Endothelial cell of umbilical vein (primary cell): ENCODE results near the gene GPR139. TPM values are rescaled to one million over a fixed set of nuclear protein-coding genes. Genes with fewer than 3 reads are reported as not detected.

Source experiments
- BruUV-seq: library from RNA; stranded (reverse); fragments of 400-500 nt; replicated peaks from 2 replicates; lab custom pipeline; 2021; lab: Mats Ljungman, UMichigan
- CTCF ChIA-PET: fragments of 300-600, 350-600 bp; sonication (Branson Sonifier 250); formaldehyde crosslinking; loops from one replicate; lab custom pipeline; 2021; ENCODE audit warnings: antibody characterized with exemption, inconsistent platforms; lab: Charles Lee
- POLR2A ChIA-PET: fragments of 300-600, 350-600 bp; sonication (Branson Sonifier 250); formaldehyde crosslinking; loops from one replicate; lab custom pipeline; 2021; ENCODE audit warnings: antibody characterized with exemption, inconsistent platforms; lab: Charles Lee
- DNase-seq: peaks from one replicate; pipeline ENCODE4 v3.0.0-alpha.2; 2011; ENCODE audit warnings: low read depth, low spot score
- FAIRE-seq: peaks from 2 replicates; lab custom pipeline; 2011; peaks lifted over from hg19 to GRCh38; lab: Jason Lieb, UNC
- H2AFZ ChIP-seq: 2 replicates; pipeline ENCODE4 v1.6.0; 2012; ENCODE audit warnings: low read depth, low read length, control low read depth, inconsistent platforms
- H3K27ac ChIP-seq: 2 replicates; pipeline ENCODE4 v1.5.1; 2011; ENCODE audit warnings: low read depth, mild to moderate bottlenecking, control low read depth, low read length, moderate library complexity; ENCODE audit not compliant: insufficient read depth
- H3K27me3 ChIP-seq, 2 experiments: 2 replicates each; pipeline versions ENCODE4 v1.6.0 to v1.6.1; 2011; ENCODE audit warnings: low read length in 2 of 2, mixed read lengths in 1 of 2; ENCODE audit not compliant: control insufficient read depth in 2 of 2, insufficient read depth in 2 of 2
- H3K36me3 ChIP-seq, 2 experiments: 2 replicates in 1 of 2; 3 replicates in 1 of 2; pipeline ENCODE4 v1.5.1; 2011; ENCODE audit warnings: low read length in 2 of 2, mild to moderate bottlenecking in 1 of 2, moderate library complexity in 1 of 2; ENCODE audit not compliant: control insufficient read depth in 2 of 2, insufficient read depth in 2 of 2; ENCODE audit errors: extremely low read depth in 1 of 2
- H3K4me1 ChIP-seq: 3 replicates; pipeline ENCODE4 v1.5.1; 2011; ENCODE audit warnings: mild to moderate bottlenecking, low read length; ENCODE audit not compliant: control insufficient read depth, insufficient read depth; ENCODE audit errors: extremely low read depth
- H3K4me2 ChIP-seq: 2 replicates; pipeline ENCODE4 v1.6.1; 2011; ENCODE audit warnings: low read length, control low read depth, mixed read lengths; ENCODE audit not compliant: insufficient read depth
- H3K4me3 ChIP-seq, 3 experiments: fragments of 200-600 bp in 1 of 3; sonication (generic), shearing (Covaris generic) in 1 of 3; replicated peaks in 1 of 3; 2 replicates each; pipeline ENCODE4 v1.5.1; 2011 to 2016; ENCODE audit warnings: control low read depth in 3 of 3, low read length in 3 of 3, mild to moderate bottlenecking in 2 of 3, inconsistent platforms in 1 of 3, low read depth in 1 of 3, moderate library complexity in 1 of 3; ENCODE audit not compliant: insufficient read depth in 1 of 3
- H3K79me2 ChIP-seq: 2 replicates; pipeline ENCODE4 v1.6.0; 2012; ENCODE audit warnings: low read length, inconsistent platforms; ENCODE audit not compliant: control insufficient read depth, insufficient read depth
- H3K9ac ChIP-seq: replicated peaks from 2 replicates; pipeline ENCODE3; 2011; ENCODE audit warnings: low read length, control low read depth; ENCODE audit not compliant: insufficient read depth; ENCODE audit errors: extremely low read depth
- H3K9me1 ChIP-seq: replicated peaks from 3 replicates; pipeline ENCODE4 v1.6.0; 2011; ENCODE audit warnings: mild to moderate bottlenecking, low read length; ENCODE audit not compliant: control insufficient read depth, insufficient read depth; ENCODE audit errors: extremely low read depth
- H3K9me3 ChIP-seq: replicated peaks from 2 replicates; pipeline ENCODE4 v1.5.1; 2012; ENCODE audit warnings: low read length, inconsistent platforms; ENCODE audit not compliant: control insufficient read depth, insufficient read depth
- H4K20me1 ChIP-seq: replicated peaks from 2 replicates; pipeline ENCODE3; 2011; ENCODE audit warnings: mild to moderate bottlenecking, low read length; ENCODE audit not compliant: control insufficient read depth, insufficient read depth; ENCODE audit errors: extremely low read depth
- CTCF ChIP-seq, 2 donors: IDR thresholded peaks; 1 replicate in 1 of 2; 2 replicates in 1 of 2; pipeline ENCODE4 v1.5.1; 2011; ENCODE audit warnings: low read length in 2 of 2, mild to moderate bottlenecking in 2 of 2, moderate library complexity in 2 of 2, control low read depth in 1 of 2, inconsistent platforms in 1 of 2, low read depth in 1 of 2; ENCODE audit not compliant: insufficient read depth in 1 of 2; ENCODE audit errors: extremely low read depth in 1 of 2
- EZH2 ChIP-seq: IDR thresholded peaks from 2 replicates; pipeline ENCODE4 v1.6.1; 2012; ENCODE audit warnings: borderline replicate concordance, low read depth, mild to moderate bottlenecking, moderate library complexity, low read length, inconsistent platforms; ENCODE audit not compliant: severe bottlenecking
- FOS ChIP-seq: IDR thresholded peaks from 2 replicates; pipeline ENCODE4 v1.6.1; 2011; ENCODE audit warnings: mild to moderate bottlenecking, low read length, moderate library complexity, borderline replicate concordance; ENCODE audit not compliant: insufficient read depth
- GATA2 ChIP-seq: IDR thresholded peaks from 2 replicates; pipeline ENCODE4 v1.7.0; 2011; ENCODE audit warnings: low read depth, mild to moderate bottlenecking, moderate library complexity, mixed read lengths, low read length; ENCODE audit not compliant: insufficient read length, insufficient read depth
- JUN ChIP-seq: IDR thresholded peaks from 2 replicates; pipeline ENCODE4 v1.6.1; 2011; ENCODE audit warnings: borderline replicate concordance, low read depth; ENCODE audit not compliant: insufficient read length, insufficient read depth
- MAX ChIP-seq: IDR thresholded peaks from 2 replicates; pipeline ENCODE4 v1.6.1; 2011; ENCODE audit not compliant: insufficient read depth, insufficient read length
- MYC ChIP-seq: IDR thresholded peaks from one replicate; pipeline ENCODE4 v1.6.1; 2011; ENCODE audit warnings: mild to moderate bottlenecking, low read depth, low read length
- POLR2A ChIP-seq: IDR thresholded peaks from 2 replicates; pipeline ENCODE4 v1.6.1; 2012; ENCODE audit warnings: low read depth, mild to moderate bottlenecking, control low read depth, low read length
- POLR2AphosphoS5 ChIP-seq: IDR thresholded peaks from 2 replicates; pipeline ENCODE4 v1.6.1; 2012; ENCODE audit warnings: low read depth, mild to moderate bottlenecking, control low read depth, low read length, moderate library complexity; ENCODE audit not compliant: insufficient read depth
- dilution Hi-C: fragments of 300-500 bp; cut with MboI; formaldehyde crosslinking; loops from one replicate; pipeline ENCODE4 v1.15.0; 2019; ENCODE audit warnings: low sequenced_read_pairs; ENCODE audit not compliant: extremely low pct_ligation_motif_present
- intact Hi-C: fragments of 100-400 bp; cut with micrococcal nuclease; formaldehyde crosslinking; loops from one replicate; pipeline ENCODE4 v1.10.0; 2022
- polyA plus RNA-seq, 4 experiments: library from polyadenylated mRNA; depleted of rRNA in 3 of 4; stranded (reverse) in 3 of 4; unstranded in 1 of 4; fragments of >200 nt; gene quantifications; 2 replicates each; pipeline versions ENCODE4 v1.2.1 to v1.2.3, GENCODE V29; 2011 to 2012; ENCODE audit warnings: missing spikeins in 1 of 4
- total RNA-seq: library from RNA; stranded (reverse); gene quantifications from 2 replicates; pipeline ENCODE4 v1.2.3, GENCODE V29; 2021

The GPR139 gene
- total and polyA plus RNA-seq, 2 donors (not counting 3 experiments of a cell fraction or from before 2014, with no cell fraction given) = not detected

GRCh38 chr16:20114356-20114755, 40.7 kb upstream of the GPR139 start:
- POLR2A ChIA-PET = no interaction called here
- Histone ChIP-seq H3K9me1 (no peaks in the 10 kb centered on the region), H3K9me3 (no peaks in the 10 kb centered on the region), H3K4me1 (no peaks in the 10 kb centered on the region), H4K20me1 (no peaks in the 10 kb centered on the region), H3K4me2 (no peak overlapping the region), H2AFZ (no peak overlapping the region), H3K4me3 (no peak overlapping the region), H3K9ac (no peak overlapping the region), H3K27ac (no peak overlapping the region), H3K36me3 (no peaks in the 10 kb centered on the region), H3K79me2 (no peaks in the 10 kb centered on the region), H3K27me3 (no peaks in the 10 kb centered on the region)
- FAIRE-seq (no peak), DNase-seq (no peak)
- TF ChIP-seq MAX (no peak), POLR2AphosphoS5 (no peak), POLR2A (no peak), JUN (no peak), GATA2 (no peak), CTCF (IDR thresholded peaks at IDR 0.05; ENCODE audit: extremely low read depth in 1 of 2, insufficient read depth in 1 of 2, low read depth in 1 of 2, low read length in 2 of 2) (no peak), FOS (no peak), MYC (no peak), EZH2 (no peak)
- dilution Hi-C loops = no loop called here
- CTCF ChIA-PET = no interaction called here
- BruUV-seq = no TSS peak
- intact Hi-C loops = no loop called here
